Ovary (tissue), 9 donors: ENCODE data around the gene CRIM1. TPM values are rescaled to one million over a fixed set of nuclear protein-coding genes. Genes with fewer than 3 reads are reported as not detected.

Experiments
- DNase-seq, 5 donors: peaks; one replicate each; pipeline ENCODE4 v3.0.0-alpha.2; 2019 to 2020
- H3K27ac ChIP-seq, 2 donors: fragments of 200-600 bp; one replicate each; pipeline versions ENCODE4 v1.5.1 to v1.8.0; 2019 to 2022
- H3K27me3 ChIP-seq: fragments of 200-600 bp; one replicate; pipeline ENCODE4 v1.8.0; 2022
- H3K36me3 ChIP-seq: fragments of 200-600 bp; sonication (generic); one replicate; pipeline ENCODE4 v1.5.1; 2019
- H3K4me1 ChIP-seq: one replicate; pipeline ENCODE4 v1.8.1; 2013; ENCODE audit warnings: mild to moderate bottlenecking, moderate library complexity; ENCODE audit not compliant: insufficient read depth
- H3K4me3 ChIP-seq: fragments of 200-600 bp; sonication (generic); one replicate; pipeline ENCODE4 v1.5.1; 2017
- H3K9me3 ChIP-seq, 2 donors: fragments of 200-600 bp in 1 of 2; sonication (generic) in 1 of 2; one replicate each; pipeline versions ENCODE4 v1.5.1 to v1.8.1; 2013 to 2019; ENCODE audit warnings: mild to moderate bottlenecking in 1 of 2, moderate library complexity in 1 of 2
- EP300 ChIP-seq: sonication (generic); formaldehyde crosslinking; IDR thresholded peaks from one replicate; pipeline ENCODE4 v1.6.1; 2017; ENCODE audit warnings: antibody characterized with exemption
- POLR2A ChIP-seq: fragments of 450-650 bp; IDR thresholded peaks from one replicate; pipeline ENCODE4 v1.6.1; 2017; ENCODE audit warnings: antibody characterized with exemption, mild to moderate bottlenecking, moderate library complexity
- WGBS, 3 donors: extraction: QIAGEN DNeasy Blood & Tissue Kit in 1 of 3; methylation state at CpG; one replicate each; pipeline versions ENCODE4 v1.1.5 to v1.1.7; 2013 to 2017; 5-methylcytosine and 5-hydroxymethylcytosine counted together
- intact Hi-C, 4 donors: fragments of 100-400 bp; cut with DNase I; formaldehyde crosslinking; loops; one replicate each; pipeline versions ENCODE4 v1.11.0 to v1.15.1; 2022 to 2023
- polyA plus RNA-seq, 2 donors: library from polyadenylated mRNA; stranded (reverse); fragments of 200-250 nt in 1 of 2; fragments of 350-450 nt in 1 of 2; fragmentation: Illumina TruSeq in 1 of 2; extraction: RNeasy Lipid Tissue Mini Kit (QIAGEN cat#74804) in 1 of 2; gene quantifications; one replicate each; pipeline ENCODE4 v1.2.3, GENCODE V29; 2013 to 2014
- total RNA-seq, 7 donors: library from RNA; depleted of rRNA in 2 of 7; stranded (reverse); fragments of >200 nt in 2 of 7; fragmentation: NEBNext Ultra II Directional in 3 of 7; extraction: Animal tissue kit (Norgen Biotek cat#: 25700) in 3 of 7; gene quantifications; one replicate each; pipeline versions ENCODE4 v1.1.0 to v1.2.4, GENCODE V29; 2016 to 2023
- TF ChIP-seq, protein P1 (sequence below), 3 donors: fragments of 450-650 bp in 2 of 3; fragments of 200-600 bp in 1 of 3; IDR thresholded peaks; one replicate each; pipeline versions ENCODE4 v1.5.1 to v1.8.0; 2016 to 2022; ENCODE audit warnings: antibody characterized with exemption in 3 of 3, mild to moderate bottlenecking in 1 of 3
- donor health status: DM: no; HTN: no; CAD: no; lungs with moderate emphysema.
- donor health status: DM: no; HTN: no; CAD: no.
- donor health status: Bipolar disorder and iron deficiency.
- donor health status: DM: yes; HTN: yes; CAD: no.
- donor health status: DM: no; HTN: no; CAD: no.
- donor health status: DM: yes; HTN: yes; CAD: no.

CRIM1 gene
- total and polyA plus RNA-seq, 9 donors: 38.4 to 134 (median 65.0) TPM

GRCh38 chr2:36572054-36572718, 216.6 kb downstream of the CRIM1 start:
- DNase-seq: no peak
- Histone ChIP-seq H3K27ac (no peak overlapping the region), H3K36me3 (no peaks in the 10 kb centered on the region), H3K4me3 (no peak overlapping the region), H3K4me1 (peaks cover 6% of the 10 kb centered on the region), H3K27me3 (peaks cover 2% of the 10 kb centered on the region), H3K9me3 (no peaks in the 10 kb centered on the region)
- TF ChIP-seq, protein P1, sequence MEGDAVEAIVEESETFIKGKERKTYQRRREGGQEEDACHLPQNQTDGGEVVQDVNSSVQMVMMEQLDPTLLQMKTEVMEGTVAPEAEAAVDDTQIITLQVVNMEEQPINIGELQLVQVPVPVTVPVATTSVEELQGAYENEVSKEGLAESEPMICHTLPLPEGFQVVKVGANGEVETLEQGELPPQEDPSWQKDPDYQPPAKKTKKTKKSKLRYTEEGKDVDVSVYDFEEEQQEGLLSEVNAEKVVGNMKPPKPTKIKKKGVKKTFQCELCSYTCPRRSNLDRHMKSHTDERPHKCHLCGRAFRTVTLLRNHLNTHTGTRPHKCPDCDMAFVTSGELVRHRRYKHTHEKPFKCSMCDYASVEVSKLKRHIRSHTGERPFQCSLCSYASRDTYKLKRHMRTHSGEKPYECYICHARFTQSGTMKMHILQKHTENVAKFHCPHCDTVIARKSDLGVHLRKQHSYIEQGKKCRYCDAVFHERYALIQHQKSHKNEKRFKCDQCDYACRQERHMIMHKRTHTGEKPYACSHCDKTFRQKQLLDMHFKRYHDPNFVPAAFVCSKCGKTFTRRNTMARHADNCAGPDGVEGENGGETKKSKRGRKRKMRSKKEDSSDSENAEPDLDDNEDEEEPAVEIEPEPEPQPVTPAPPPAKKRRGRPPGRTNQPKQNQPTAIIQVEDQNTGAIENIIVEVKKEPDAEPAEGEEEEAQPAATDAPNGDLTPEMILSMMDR (IDR thresholded peaks at IDR 0.05): no peak
- intact Hi-C loops: no loop called here
- WGBS, 3 donors: 68 to 76% (median 68%) methylated on average over 3 of the region's 3 CpGs

GRCh38 chr2:36572719-36573059, 217.1 kb downstream of the CRIM1 start:
- DNase-seq: no peak
- Histone ChIP-seq H3K27me3 (peaks cover 2% of the 10 kb centered on the region), H3K4me1 (peaks cover 3% of the 10 kb centered on the region), H3K4me3 (no peak overlapping the region), H3K36me3 (no peaks in the 10 kb centered on the region), H3K9me3 (no peaks in the 10 kb centered on the region), H3K27ac (no peak overlapping the region)
- 50 to 54% (median 52%) methylated on average over 4 of the region's 4 CpGs for WGBS, 3 donors
- intact Hi-C loops: no loop called here
- TF ChIP-seq, protein P1 (IDR thresholded peaks at IDR 0.05): no peak
- TF ChIP-seq POLR2A: no peak
- TF ChIP-seq EP300: no peak

DNA sequence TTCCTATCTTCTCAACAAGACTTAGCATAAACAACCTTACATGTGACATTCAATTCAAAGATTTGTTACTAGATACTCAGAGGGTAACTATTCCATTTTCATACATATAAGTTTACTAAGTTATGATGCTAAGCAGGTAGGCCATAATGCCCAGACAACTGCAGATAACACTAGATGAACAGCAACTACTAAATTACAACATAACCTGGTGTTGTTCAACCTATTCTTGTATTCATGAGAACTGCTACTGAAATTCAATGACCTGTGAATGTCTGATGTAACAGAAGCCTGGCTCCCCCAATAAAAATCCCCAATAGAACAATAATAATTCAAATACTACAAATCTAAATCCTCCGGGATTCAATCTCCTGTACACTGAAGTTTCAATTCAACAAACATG, 217.6 kb downstream of the CRIM1 start:
- intact Hi-C loops: no loop called here
- H3K4me3 ChIP-seq: no peak overlapping the region
- H3K9me3 ChIP-seq: no peaks in the 10 kb centered on the region
- 88 to 92% (median 90%) methylated on average over 1 of the region's 1 CpG for WGBS, 3 donors
- peaks cover 2% of the 10 kb centered on the region for H3K27me3 ChIP-seq
- TF ChIP-seq EP300: no peak
- no peak for TF ChIP-seq POLR2A
- TF ChIP-seq, protein P1 (IDR thresholded peaks at IDR 0.05): no peak
- peaks cover 3% of the 10 kb centered on the region for H3K4me1 ChIP-seq
- H3K27ac ChIP-seq: no peak overlapping the region
- H3K36me3 ChIP-seq: no peaks in the 10 kb centered on the region
- DNase-seq: no peak

GRCh38 chr2:36574560-36574959, 219.0 kb downstream of the CRIM1 start:
- TF ChIP-seq EP300 (no peak), POLR2A (no peak)
- TF ChIP-seq, protein P1 (IDR thresholded peaks at IDR 0.05): no peak
- no peak for DNase-seq
- intact Hi-C loops: no loop called here
- Histone ChIP-seq H3K4me1 (peaks cover under 1% of the 10 kb centered on the region), H3K27me3 (peaks cover 2% of the 10 kb centered on the region), H3K27ac (no peak overlapping the region), H3K4me3 (no peak overlapping the region), H3K36me3 (no peaks in the 10 kb centered on the region), H3K9me3 (no peaks in the 10 kb centered on the region)
- 94 to 97% (median 96%) methylated on average over 2 of the region's 2 CpGs for WGBS, 3 donors
